ENCODE data around the gene LSM14B.

DNA sequence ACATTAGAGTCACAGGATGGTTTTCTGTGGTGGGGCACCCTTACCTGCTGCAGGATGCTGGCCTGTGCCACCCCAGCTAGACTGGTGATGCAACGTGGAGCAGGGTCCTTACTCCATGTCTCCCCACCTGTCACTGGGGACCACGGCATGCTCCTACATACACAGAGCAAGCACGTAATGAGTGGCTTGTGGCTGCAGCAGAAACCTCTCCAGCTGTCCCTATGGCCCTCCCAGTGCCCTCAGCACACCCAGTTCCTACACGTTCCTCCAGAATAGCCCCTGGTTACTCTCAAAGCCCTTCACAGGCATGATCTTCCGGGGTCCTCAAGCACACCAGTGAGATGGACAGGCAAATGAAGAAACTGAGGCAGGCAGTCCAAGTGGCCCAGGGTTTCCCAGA lies 3.2 kb upstream of the LSM14B start:
- TF ChIP-seq, protein P1, sequence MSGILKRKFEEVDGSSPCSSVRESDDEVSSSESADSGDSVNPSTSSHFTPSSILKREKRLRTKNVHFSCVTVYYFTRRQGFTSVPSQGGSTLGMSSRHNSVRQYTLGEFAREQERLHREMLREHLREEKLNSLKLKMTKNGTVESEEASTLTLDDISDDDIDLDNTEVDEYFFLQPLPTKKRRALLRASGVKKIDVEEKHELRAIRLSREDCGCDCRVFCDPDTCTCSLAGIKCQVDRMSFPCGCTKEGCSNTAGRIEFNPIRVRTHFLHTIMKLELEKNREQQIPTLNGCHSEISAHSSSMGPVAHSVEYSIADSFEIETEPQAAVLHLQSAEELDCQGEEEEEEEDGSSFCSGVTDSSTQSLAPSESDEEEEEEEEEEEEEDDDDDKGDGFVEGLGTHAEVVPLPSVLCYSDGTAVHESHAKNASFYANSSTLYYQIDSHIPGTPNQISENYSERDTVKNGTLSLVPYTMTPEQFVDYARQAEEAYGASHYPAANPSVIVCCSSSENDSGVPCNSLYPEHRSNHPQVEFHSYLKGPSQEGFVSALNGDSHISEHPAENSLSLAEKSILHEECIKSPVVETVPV (CRISPR knock-in tag; IDR thresholded peaks at IDR 0.05), result no peak
- TF ChIP-seq TCF4 (CRISPR knock-in tag; IDR thresholded peaks at IDR 0.05; ENCODE audit: borderline replicate concordance), result no peak
- TF ChIP-seq ZNF70 (CRISPR knock-in tag; IDR thresholded peaks at IDR 0.05), result no peak
- TF ChIP-seq, protein P2, sequence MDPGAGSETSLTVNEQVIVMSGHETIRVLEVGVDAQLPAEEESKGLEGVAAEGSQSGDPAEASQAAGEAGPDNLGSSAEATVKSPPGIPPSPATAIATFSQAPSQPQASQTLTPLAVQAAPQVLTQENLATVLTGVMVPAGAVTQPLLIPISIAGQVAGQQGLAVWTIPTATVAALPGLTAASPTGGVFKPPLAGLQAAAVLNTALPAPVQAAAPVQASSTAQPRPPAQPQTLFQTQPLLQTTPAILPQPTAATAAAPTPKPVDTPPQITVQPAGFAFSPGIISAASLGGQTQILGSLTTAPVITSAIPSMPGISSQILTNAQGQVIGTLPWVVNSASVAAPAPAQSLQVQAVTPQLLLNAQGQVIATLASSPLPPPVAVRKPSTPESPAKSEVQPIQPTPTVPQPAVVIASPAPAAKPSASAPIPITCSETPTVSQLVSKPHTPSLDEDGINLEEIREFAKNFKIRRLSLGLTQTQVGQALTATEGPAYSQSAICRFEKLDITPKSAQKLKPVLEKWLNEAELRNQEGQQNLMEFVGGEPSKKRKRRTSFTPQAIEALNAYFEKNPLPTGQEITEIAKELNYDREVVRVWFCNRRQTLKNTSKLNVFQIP (CRISPR knock-in tag; IDR thresholded peaks at IDR 0.05; ENCODE audit: borderline replicate concordance, low read depth), result no peak
- no peak for TF ChIP-seq ZFP3 (CRISPR knock-in tag; IDR thresholded peaks at IDR 0.05)
- no peak for TF ChIP-seq ZC3H10 (CRISPR knock-in tag; IDR thresholded peaks at IDR 0.05)
- TF ChIP-seq, protein P3, sequence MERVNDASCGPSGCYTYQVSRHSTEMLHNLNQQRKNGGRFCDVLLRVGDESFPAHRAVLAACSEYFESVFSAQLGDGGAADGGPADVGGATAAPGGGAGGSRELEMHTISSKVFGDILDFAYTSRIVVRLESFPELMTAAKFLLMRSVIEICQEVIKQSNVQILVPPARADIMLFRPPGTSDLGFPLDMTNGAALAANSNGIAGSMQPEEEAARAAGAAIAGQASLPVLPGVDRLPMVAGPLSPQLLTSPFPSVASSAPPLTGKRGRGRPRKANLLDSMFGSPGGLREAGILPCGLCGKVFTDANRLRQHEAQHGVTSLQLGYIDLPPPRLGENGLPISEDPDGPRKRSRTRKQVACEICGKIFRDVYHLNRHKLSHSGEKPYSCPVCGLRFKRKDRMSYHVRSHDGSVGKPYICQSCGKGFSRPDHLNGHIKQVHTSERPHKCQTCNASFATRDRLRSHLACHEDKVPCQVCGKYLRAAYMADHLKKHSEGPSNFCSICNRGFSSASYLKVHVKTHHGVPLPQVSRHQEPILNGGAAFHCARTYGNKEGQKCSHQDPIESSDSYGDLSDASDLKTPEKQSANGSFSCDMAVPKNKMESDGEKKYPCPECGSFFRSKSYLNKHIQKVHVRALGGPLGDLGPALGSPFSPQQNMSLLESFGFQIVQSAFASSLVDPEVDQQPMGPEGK (CRISPR knock-in tag; IDR thresholded peaks at IDR 0.05; ENCODE audit: borderline replicate concordance), result no peak
- TF ChIP-seq, protein P4, sequence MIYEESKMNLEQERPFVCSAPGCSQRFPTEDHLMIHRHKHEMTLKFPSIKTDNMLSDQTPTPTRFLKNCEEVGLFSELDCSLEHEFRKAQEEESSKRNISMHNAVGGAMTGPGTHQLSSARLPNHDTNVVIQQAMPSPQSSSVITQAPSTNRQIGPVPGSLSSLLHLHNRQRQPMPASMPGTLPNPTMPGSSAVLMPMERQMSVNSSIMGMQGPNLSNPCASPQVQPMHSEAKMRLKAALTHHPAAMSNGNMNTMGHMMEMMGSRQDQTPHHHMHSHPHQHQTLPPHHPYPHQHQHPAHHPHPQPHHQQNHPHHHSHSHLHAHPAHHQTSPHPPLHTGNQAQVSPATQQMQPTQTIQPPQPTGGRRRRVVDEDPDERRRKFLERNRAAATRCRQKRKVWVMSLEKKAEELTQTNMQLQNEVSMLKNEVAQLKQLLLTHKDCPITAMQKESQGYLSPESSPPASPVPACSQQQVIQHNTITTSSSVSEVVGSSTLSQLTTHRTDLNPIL (CRISPR knock-in tag; IDR thresholded peaks at IDR 0.05; ENCODE audit: low read depth), result no peak
- TF ChIP-seq CSDC2 (CRISPR knock-in tag; IDR thresholded peaks at IDR 0.05), result no peak
- TF ChIP-seq ARNTL (CRISPR knock-in tag; IDR thresholded peaks at IDR 0.05; ENCODE audit: borderline replicate concordance, low read depth), result no peak
- no peak for TF ChIP-seq GLIS3 (CRISPR knock-in tag; IDR thresholded peaks at IDR 0.05)
- no peak for TF ChIP-seq ZFP30 (CRISPR knock-in tag; IDR thresholded peaks at IDR 0.05)
- TF ChIP-seq, protein P5, sequence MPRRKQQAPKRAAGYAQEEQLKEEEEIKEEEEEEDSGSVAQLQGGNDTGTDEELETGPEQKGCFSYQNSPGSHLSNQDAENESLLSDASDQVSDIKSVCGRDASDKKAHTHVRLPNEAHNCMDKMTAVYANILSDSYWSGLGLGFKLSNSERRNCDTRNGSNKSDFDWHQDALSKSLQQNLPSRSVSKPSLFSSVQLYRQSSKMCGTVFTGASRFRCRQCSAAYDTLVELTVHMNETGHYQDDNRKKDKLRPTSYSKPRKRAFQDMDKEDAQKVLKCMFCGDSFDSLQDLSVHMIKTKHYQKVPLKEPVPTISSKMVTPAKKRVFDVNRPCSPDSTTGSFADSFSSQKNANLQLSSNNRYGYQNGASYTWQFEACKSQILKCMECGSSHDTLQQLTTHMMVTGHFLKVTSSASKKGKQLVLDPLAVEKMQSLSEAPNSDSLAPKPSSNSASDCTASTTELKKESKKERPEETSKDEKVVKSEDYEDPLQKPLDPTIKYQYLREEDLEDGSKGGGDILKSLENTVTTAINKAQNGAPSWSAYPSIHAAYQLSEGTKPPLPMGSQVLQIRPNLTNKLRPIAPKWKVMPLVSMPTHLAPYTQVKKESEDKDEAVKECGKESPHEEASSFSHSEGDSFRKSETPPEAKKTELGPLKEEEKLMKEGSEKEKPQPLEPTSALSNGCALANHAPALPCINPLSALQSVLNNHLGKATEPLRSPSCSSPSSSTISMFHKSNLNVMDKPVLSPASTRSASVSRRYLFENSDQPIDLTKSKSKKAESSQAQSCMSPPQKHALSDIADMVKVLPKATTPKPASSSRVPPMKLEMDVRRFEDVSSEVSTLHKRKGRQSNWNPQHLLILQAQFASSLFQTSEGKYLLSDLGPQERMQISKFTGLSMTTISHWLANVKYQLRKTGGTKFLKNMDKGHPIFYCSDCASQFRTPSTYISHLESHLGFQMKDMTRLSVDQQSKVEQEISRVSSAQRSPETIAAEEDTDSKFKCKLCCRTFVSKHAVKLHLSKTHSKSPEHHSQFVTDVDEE (CRISPR knock-in tag; IDR thresholded peaks at IDR 0.05), result no peak

All from SK-N-SH treated with all-trans-retinoic acid at 6 μM for 48 hours (cell line).